HAP-1 (cell line): Measurements from ENCODE around the gene SLC25A22.

Source experiments
- DNase-seq, 2 experiments: peaks; one replicate each; pipeline ENCODE4 v3.0.0-alpha.2; 2016 to 2020; ENCODE audit warnings: low spot score in 2 of 2
- H3K27me3 ChIP-seq: fragments of 250-450 bp; sonication (Bioruptor Pico); 2 replicates; pipeline ENCODE4 v1.5.1; 2020; ENCODE audit warnings: low read depth, mild to moderate bottlenecking, moderate library complexity
- H3K36me3 ChIP-seq: fragments of 250-450 bp; sonication (Bioruptor Pico); replicated peaks from 2 replicates; pipeline ENCODE4 v1.5.1; 2020; ENCODE audit warnings: mild to moderate bottlenecking
- H3K4me1 ChIP-seq: fragments of 250-450 bp; sonication (Bioruptor Pico); 2 replicates; pipeline ENCODE4 v1.5.1; 2020; ENCODE audit warnings: mild to moderate bottlenecking
- H3K4me3 ChIP-seq: fragments of 250-450 bp; sonication (Bioruptor Pico); 2 replicates; pipeline ENCODE4 v1.5.1; 2020; ENCODE audit warnings: mild to moderate bottlenecking, moderate library complexity
- H3K9me3 ChIP-seq: fragments of 250-450 bp; sonication (Bioruptor Pico); 2 replicates; pipeline ENCODE4 v1.5.1; 2020; ENCODE audit warnings: mild to moderate bottlenecking, moderate library complexity
- in situ Hi-C: fragments of 300-500 bp; cut with MboI; formaldehyde crosslinking; loops from 3 replicates; pipeline ENCODE4 v1.14.3; 2020; ENCODE audit warnings: low sequenced_read_pairs, inconsistent platforms, mixed read lengths

The SLC25A22 gene

GRCh38 chr11:838441-839279 lies 40.6 kb upstream of the SLC25A22 start:
- H3K36me3 ChIP-seq = peaks cover 66% of the 10 kb centered on the region
- DNase-seq = peak in 1 of 2 experiments; percentile 62
- in situ Hi-C loops = no loop called here
- H3K4me1 ChIP-seq = peaks cover 20% of the 10 kb centered on the region
- H3K4me3 ChIP-seq = no peak overlapping the region
- H3K9me3 ChIP-seq = no peaks in the 10 kb centered on the region
- no peaks in the 10 kb centered on the region for H3K27me3 ChIP-seq

GRCh38 chr11:837990-838307 lies 39.9 kb upstream of the SLC25A22 start:
- Histone ChIP-seq H3K4me3 (no peak overlapping the region), H3K4me1 (peaks cover 21% of the 10 kb centered on the region), H3K9me3 (no peaks in the 10 kb centered on the region), H3K36me3 (peaks cover 66% of the 10 kb centered on the region), H3K27me3 (no peaks in the 10 kb centered on the region)
- in situ Hi-C loops = no loop called here
- no peak for DNase-seq

DNA sequence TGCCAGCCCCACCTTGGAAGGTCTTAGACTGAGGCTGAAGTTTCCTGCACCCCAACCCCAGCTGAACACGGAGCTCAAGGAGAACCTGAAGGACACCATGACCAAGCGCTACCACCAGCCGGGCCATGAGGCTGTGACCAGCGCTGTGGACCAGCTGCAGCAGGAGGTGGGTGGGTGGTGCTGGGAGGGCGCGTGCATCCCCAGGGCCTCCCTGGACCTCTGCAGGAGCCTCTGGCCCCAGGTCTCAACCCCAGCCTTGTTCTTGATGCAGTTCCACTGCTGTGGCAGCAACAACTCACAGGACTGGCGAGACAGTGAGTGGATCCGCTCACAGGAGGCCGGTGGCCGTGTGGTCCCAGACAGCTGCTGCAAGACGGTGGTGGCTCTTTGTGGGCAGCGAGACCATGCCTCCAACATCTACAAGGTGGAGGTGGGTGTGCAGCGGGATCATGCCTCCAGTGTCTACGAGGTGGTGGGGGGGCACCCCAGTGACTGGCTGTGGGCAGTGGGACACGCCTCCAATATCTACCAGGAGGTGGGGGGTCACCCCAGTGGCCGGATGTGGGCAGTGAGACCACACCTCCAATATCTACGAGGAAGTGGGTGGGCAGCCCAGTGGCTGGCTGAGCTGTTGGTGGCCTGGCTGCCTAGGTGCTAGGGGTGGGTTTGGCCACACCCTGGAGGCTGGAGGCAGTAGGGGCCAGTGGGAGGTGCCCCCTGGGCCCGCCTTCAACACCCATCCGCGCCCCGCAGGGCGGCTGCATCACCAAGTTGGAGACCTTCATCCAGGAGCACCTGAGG lies 39.3 kb upstream of the SLC25A22 start:
- in situ Hi-C loops = no loop called here
- Histone ChIP-seq H3K4me3 (no peak overlapping the region), H3K27me3 (no peaks in the 10 kb centered on the region), H3K9me3 (no peaks in the 10 kb centered on the region), H3K4me1 (peaks cover 21% of the 10 kb centered on the region), H3K36me3 (peaks cover 66% of the 10 kb centered on the region)
- DNase-seq = no peak

DNA sequence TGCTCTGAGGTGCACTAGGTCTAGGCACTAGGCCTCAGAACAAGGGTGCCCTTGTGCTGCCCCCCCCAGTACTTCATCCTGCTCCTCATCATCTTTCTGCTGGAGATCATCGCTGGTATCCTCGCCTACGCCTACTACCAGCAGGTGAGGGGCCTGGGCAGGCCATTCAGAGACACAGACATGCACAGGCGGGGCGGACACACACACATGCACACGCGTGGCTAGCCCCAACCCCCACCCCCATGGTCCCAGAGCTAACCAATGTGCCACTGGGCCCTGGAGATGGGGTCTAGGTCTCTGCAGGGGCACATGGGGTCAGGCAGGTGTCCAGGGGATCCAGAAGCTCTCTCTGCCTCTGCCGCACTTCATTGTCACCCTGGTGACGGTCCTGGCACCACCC lies 38.6 kb upstream of the SLC25A22 start:
- Histone ChIP-seq H3K36me3 (peaks cover 61% of the 10 kb centered on the region), H3K4me3 (no peak overlapping the region), H3K27me3 (no peaks in the 10 kb centered on the region), H3K4me1 (peaks cover 27% of the 10 kb centered on the region), H3K9me3 (no peaks in the 10 kb centered on the region)
- in situ Hi-C loops = no loop called here
- DNase-seq = no peak

DNA sequence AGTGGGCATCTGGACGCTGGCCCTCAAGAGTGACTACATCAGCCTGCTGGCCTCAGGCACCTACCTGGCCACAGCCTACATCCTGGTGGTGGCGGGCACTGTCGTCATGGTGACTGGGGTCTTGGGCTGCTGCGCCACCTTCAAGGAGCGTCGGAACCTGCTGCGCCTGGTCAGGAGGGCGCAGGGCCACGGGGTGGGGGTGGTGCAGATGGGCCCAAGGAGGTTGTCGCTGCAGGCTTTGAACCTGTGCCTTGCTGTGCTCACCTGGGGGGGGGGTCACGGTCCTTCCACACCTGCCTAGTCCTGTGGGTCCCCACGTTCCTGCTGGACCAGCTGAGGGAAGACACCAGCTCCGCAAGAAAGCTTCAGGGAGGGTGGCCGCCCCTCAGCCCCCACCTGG lies 38.2 kb upstream of the SLC25A22 start:
- DNase-seq = no peak
- H3K4me3 ChIP-seq = no peak overlapping the region
- peaks cover 58% of the 10 kb centered on the region for H3K36me3 ChIP-seq
- H3K9me3 ChIP-seq = no peaks in the 10 kb centered on the region
- in situ Hi-C loops = no loop called here
- H3K4me1 ChIP-seq = peaks cover 29% of the 10 kb centered on the region
- no peaks in the 10 kb centered on the region for H3K27me3 ChIP-seq

- peaks cover 35% of the 10 kb centered on the region for H3K4me1 ChIP-seq
- H3K36me3 ChIP-seq = peaks cover 42% of the 10 kb centered on the region
- H3K4me3 ChIP-seq = peak overlapping the region; percentile 66
- H3K9me3 ChIP-seq = no peaks in the 10 kb centered on the region
- H3K27me3 ChIP-seq = no peaks in the 10 kb centered on the region
- in situ Hi-C loops = no loop called here
- no peak for DNase-seq
These were observed 36.6 kb upstream of the SLC25A22 start for GRCh38 chr11:834371-835316.

DNA sequence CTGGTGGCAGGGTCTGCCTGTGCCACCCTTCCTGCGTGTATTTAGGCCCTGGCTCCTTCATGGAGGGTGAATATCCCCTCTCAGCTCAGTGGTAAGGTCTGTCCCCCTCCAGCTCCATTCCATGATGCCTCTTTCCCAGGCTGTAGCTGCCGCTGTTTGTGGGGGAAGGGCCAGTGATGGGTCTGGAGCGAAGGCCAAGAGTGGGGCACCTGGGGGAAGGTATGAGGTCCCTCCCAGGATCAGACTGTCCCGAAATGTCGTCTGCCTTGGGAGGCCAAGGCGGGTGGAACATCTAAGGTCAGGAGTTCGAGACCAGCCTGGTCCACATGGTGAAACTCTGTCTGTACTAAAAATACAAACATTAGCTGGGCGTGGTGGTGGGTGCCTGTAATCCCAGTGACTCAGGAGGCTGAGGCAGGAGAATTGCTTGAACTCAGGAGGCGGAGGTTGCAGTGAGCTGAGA lies 35.8 kb upstream of the SLC25A22 start:
- Histone ChIP-seq H3K4me3 (peak overlapping the region; percentile 66), H3K9me3 (no peaks in the 10 kb centered on the region), H3K36me3 (peaks cover 34% of the 10 kb centered on the region), H3K27me3 (no peaks in the 10 kb centered on the region), H3K4me1 (peaks cover 35% of the 10 kb centered on the region)
- DNase-seq = no peak
- in situ Hi-C loops = no loop called here

- Histone ChIP-seq H3K4me1 (peaks cover 35% of the 10 kb centered on the region), H3K27me3 (no peaks in the 10 kb centered on the region), H3K9me3 (no peaks in the 10 kb centered on the region), H3K36me3 (peaks cover 29% of the 10 kb centered on the region), H3K4me3 (peak overlapping the region; percentile 66)
- in situ Hi-C loops = no loop called here
- DNase-seq = peak in 1 of 2 experiments; percentile 67
These were observed 35.2 kb upstream of the SLC25A22 start for GRCh38 chr11:833114-833791.

DNA sequence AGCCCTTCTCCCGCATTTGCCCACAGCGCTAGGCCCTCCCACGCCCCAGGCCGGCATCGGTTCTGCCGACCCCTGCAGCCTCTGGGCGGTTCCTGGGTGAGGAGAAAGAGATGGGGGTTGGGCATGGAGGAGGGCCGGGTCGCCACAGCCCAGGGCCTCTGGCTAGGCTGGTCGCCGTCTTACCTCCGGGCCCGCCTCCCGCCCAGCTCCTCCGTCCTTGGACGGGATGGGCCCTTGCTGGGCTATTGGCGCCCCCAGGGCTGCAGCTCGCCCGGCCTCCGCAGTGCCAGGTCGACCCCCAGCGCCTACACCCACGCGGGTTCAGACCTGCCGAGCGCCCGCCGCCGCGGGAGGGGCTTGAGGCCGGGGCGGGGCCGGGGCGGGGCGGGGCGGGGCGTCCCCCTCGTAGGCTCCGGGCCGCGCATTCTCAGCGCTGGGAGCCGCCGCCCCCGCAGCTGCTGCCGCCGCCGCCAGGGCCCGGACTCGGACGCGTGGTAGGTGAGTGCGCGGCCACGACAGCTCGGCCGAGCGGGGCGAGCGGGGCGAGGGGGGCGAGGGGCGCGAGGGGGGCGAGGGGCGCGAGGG lies 34.5 kb upstream of the SLC25A22 start, which contains the start of gene CD151:
Gene CD151, plus strand, starts transcription at position 424 of the 585 bp plus-strand sequence. CDS start 3,118 bp downstream, outside the sequence.
- Histone ChIP-seq H3K4me1 (peaks cover 40% of the 10 kb centered on the region), H3K4me3 (peak within 1 kb of the TSS; percentile 66)

GRCh38 chr11:831961-832528 lies 34.0 kb upstream of the SLC25A22 start:
- H3K4me1 ChIP-seq = peaks cover 44% of the 10 kb centered on the region
- no peaks in the 10 kb centered on the region for H3K27me3 ChIP-seq
- DNase-seq = no peak
- H3K4me3 ChIP-seq = peak overlapping the region; percentile 47
- H3K36me3 ChIP-seq = peaks cover 18% of the 10 kb centered on the region
- no peaks in the 10 kb centered on the region for H3K9me3 ChIP-seq
- in situ Hi-C loops = no loop called here

More for the DNA sequence above, 34.5 kb upstream of the SLC25A22 start, which contains the start of gene CD151:
- in situ Hi-C loops = no loop called here
- no peaks in the 10 kb centered on the region for H3K27me3 ChIP-seq
- H3K36me3 ChIP-seq = peaks cover 24% of the 10 kb centered on the region
- DNase-seq = peak; percentile 77 to 83
- no peaks in the 10 kb centered on the region for H3K9me3 ChIP-seq

DNA sequence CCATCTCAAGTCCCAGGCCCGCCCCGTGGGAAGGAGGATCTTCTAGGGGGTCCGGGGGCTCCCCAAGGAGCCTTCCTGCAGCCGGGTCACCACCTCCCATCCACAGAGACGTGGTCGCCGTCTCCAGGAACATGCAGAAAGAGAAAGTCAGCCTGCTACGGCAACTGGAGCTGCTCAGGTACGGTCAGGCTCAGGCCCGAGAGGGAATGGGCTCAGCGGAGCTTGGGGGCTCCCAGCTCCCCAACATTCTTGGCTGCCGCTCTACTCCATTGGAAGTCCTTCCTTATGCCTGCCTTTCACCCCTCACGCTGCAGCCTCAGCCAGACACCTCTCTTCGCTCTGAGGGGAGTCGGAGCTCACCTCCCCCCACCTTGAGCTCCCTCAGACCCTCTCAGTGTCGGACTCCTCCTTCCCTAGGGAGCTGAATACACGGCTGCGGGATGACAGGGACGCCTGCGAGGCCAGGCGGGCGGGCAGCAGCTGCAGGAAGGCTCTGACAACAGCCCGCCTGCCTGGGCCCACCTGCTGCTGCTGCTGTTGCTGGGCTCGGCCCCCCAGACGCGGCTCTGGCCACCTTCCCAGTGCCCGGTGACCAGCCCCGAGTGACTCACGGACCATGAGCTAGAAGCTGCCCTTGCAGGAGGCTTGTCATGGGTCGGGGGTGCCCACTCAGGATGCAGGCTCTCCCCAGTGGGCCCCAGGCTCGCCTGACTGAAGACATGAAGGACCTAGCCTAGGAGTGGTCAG lies 33.2 kb upstream of the SLC25A22 start:
- H3K9me3 ChIP-seq = no peaks in the 10 kb centered on the region
- H3K36me3 ChIP-seq = peaks cover 11% of the 10 kb centered on the region
- DNase-seq = no peak
- in situ Hi-C loops = no loop called here
- peaks cover 49% of the 10 kb centered on the region for H3K4me1 ChIP-seq
- no peaks in the 10 kb centered on the region for H3K27me3 ChIP-seq
- peak overlapping the region; percentile 45 for H3K4me3 ChIP-seq
